Measurements from ENCODE around the gene FRZB. TPM values are rescaled to one million over a fixed set of nuclear protein-coding genes. Genes with fewer than 3 reads are reported as not detected.

FRZB gene
- polyA plus RNA-seq (ENCODE audit: insufficient read length in 10 of 10) = 10 to 100 TPM in 9 of 10 donors, 1 to 10 TPM in 1; 7.9 to 42.4 (median 17.4) TPM
- long read RNA-seq, donor 1, transcript FRZB-201 (6 exons, 3,162 nt) = major isoform, 16 of 21 reads
- long read RNA-seq, donor 1, partial matches to known transcripts = 5 of 21 reads
- long read RNA-seq, donor 1, other reads (novel, unspliced or antisense) = 0 of 21 reads
- long read RNA-seq, donor 2, transcript FRZB-201 (6 exons, 3,162 nt) = major isoform, 29 of 38 reads
- long read RNA-seq, donor 2, partial matches to known transcripts = 9 of 38 reads
- long read RNA-seq, donor 2, other reads (novel, unspliced or antisense) = 0 of 38 reads
- long read RNA-seq, donor 3 = 0 reads
- long read RNA-seq, donor 4, transcript FRZB-201 (6 exons, 3,162 nt) = major isoform, 16 of 16 reads
- long read RNA-seq, donor 4, partial matches to known transcripts = 0 of 16 reads
- long read RNA-seq, donor 4, other reads (novel, unspliced or antisense) = 0 of 16 reads
- long read RNA-seq, donor 5, transcript FRZB-201 (6 exons, 3,162 nt) = major isoform, 23 of 30 reads
- long read RNA-seq, donor 5, partial matches to known transcripts = 7 of 30 reads
- long read RNA-seq, donor 5, other reads (novel, unspliced or antisense) = 0 of 30 reads
- long read RNA-seq, donor 6, transcript FRZB-201 (6 exons, 3,162 nt) = major isoform, 11 of 26 reads
- long read RNA-seq, donor 6, partial matches to known transcripts = 15 of 26 reads
- long read RNA-seq, donor 6, other reads (novel, unspliced or antisense) = 0 of 26 reads
- long read RNA-seq, donor 7, transcript FRZB-201 (6 exons, 3,162 nt) = major isoform, 5 of 5 reads
- long read RNA-seq, donor 7, partial matches to known transcripts = 0 of 5 reads
- long read RNA-seq, donor 7, other reads (novel, unspliced or antisense) = 0 of 5 reads
- long read RNA-seq, donor 8, transcript FRZB-201 (6 exons, 3,162 nt) = major isoform, 7 of 7 reads
- long read RNA-seq, donor 8, partial matches to known transcripts = 0 of 7 reads
- long read RNA-seq, donor 8, other reads (novel, unspliced or antisense) = 0 of 7 reads
- long read RNA-seq, donor 9, partial matches to known transcripts = 0 of 4 reads
- long read RNA-seq, donor 9, other reads (novel, unspliced or antisense) = 0 of 4 reads

- peak; percentile 65 to 93 (median 81) for DNase-seq
These were observed at the start of gene FRZB for GRCh38 chr2:182866461-182867406. TSS of gene FRZB (minus strand) at chr2:182866637. CDS start at chr2:182866552, 85 bp downstream.

GRCh38 chr2:182915369-182916326 is 49.2 kb upstream of the FRZB start:
- peak; percentile 18 to 80 (median 36) for DNase-seq

- no peak for DNase-seq
These were observed 48.4 kb upstream of the FRZB start for GRCh38 chr2:182914852-182915251.

- DNase-seq = no peak
These were observed 46.6 kb upstream of the FRZB start for GRCh38 chr2:182913064-182913463.

- DNase-seq = no peak
These were observed 46.1 kb upstream of the FRZB start for GRCh38 chr2:182912518-182912915.

GRCh38 chr2:182911813-182912517 is 45.5 kb upstream of the FRZB start:
- DNase-seq = no peak

GRCh38 chr2:182910965-182911364 is 44.5 kb upstream of the FRZB start:
- DNase-seq = no peak

- DNase-seq = peak; percentile 15 to 33 (median 18)
These were observed 40.8 kb upstream of the FRZB start for GRCh38 chr2:182907081-182907830.

GRCh38 chr2:182906454-182906853 is 40.0 kb upstream of the FRZB start:
- DNase-seq = no peak

- no peak for DNase-seq
These were observed 38.4 kb upstream of the FRZB start for GRCh38 chr2:182904844-182905243.

GRCh38 chr2:182903566-182903965 is 37.1 kb upstream of the FRZB start:
- no peak for DNase-seq

- DNase-seq = no peak
These were observed 35.3 kb upstream of the FRZB start for GRCh38 chr2:182901748-182902147.

- DNase-seq = no peak
These were observed 32.3 kb upstream of the FRZB start for GRCh38 chr2:182898718-182899117.

GRCh38 chr2:182897137-182897536 is 30.7 kb upstream of the FRZB start:
- no peak for DNase-seq

- DNase-seq = no peak
These were observed 29.4 kb upstream of the FRZB start for GRCh38 chr2:182895798-182896197.

- no peak for DNase-seq
These were observed 28.7 kb upstream of the FRZB start for GRCh38 chr2:182895169-182895568.

- DNase-seq = no peak
These were observed 27.7 kb upstream of the FRZB start for GRCh38 chr2:182894174-182894573.

GRCh38 chr2:182893666-182894065 is 27.2 kb upstream of the FRZB start:
- no peak for DNase-seq

Data from muscle of back (tissue), 13 donors.